ENCODE results near the gene ALOXE3.

ALOXE3 gene

DNA sequence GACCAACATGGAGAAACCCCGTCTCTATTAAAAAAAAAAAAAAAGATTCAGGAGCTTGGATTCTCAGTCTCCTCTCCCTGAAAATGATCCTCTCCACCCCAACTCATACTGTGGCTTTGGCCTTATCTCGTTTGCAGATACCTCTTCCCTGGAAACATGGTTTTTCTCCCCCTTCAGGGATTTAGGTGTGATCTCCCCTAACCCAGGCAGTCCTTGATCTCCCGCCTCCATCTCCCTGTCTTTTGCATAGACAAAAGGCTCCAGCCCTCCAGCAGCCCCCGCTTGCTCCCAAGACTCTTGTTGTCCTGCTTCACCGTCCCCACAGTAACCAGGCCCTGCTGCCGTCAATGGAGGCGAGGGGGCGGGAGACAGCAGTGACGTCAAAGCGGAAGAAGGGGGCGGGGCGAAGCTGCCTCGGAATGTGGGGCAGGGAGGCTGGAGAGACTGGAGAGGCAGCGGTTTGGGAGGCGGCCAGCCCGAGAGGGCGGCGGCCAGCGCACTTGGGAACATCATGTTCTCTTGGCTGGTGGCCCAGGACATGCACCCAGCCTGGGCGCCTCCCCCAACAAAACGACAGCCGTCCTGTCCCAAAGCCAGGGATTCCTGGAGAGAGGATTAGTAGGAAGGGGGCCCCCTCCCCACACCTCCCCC lies 35.8 kb upstream of the ALOXE3 start:
- DNase-seq (ENCODE audit: low spot score), result peak; percentile 98

GRCh38 chr17:8153525-8153956 lies 35.2 kb upstream of the ALOXE3 start:
- peak; percentile 82 for DNase-seq (ENCODE audit: low spot score)

GRCh38 chr17:8153031-8153451 lies 34.7 kb upstream of the ALOXE3 start:
- no peak for DNase-seq (ENCODE audit: low spot score)

- DNase-seq (ENCODE audit: low spot score), result peak; percentile 79
Observed at GRCh38 chr17:8152112-8152775, 33.9 kb upstream of the ALOXE3 start, which contains the start of gene PER1. Gene PER1, minus strand, starts transcription at chr17:8152404. Its CDS starts 1,698 bp downstream, at chr17:8150706.

GRCh38 chr17:8151641-8152111 lies 33.4 kb upstream of the ALOXE3 start:
- no peak for DNase-seq (ENCODE audit: low spot score)

- no peak for DNase-seq (ENCODE audit: low spot score)
Observed at GRCh38 chr17:8151120-8151640, 32.9 kb upstream of the ALOXE3 start.

DNA sequence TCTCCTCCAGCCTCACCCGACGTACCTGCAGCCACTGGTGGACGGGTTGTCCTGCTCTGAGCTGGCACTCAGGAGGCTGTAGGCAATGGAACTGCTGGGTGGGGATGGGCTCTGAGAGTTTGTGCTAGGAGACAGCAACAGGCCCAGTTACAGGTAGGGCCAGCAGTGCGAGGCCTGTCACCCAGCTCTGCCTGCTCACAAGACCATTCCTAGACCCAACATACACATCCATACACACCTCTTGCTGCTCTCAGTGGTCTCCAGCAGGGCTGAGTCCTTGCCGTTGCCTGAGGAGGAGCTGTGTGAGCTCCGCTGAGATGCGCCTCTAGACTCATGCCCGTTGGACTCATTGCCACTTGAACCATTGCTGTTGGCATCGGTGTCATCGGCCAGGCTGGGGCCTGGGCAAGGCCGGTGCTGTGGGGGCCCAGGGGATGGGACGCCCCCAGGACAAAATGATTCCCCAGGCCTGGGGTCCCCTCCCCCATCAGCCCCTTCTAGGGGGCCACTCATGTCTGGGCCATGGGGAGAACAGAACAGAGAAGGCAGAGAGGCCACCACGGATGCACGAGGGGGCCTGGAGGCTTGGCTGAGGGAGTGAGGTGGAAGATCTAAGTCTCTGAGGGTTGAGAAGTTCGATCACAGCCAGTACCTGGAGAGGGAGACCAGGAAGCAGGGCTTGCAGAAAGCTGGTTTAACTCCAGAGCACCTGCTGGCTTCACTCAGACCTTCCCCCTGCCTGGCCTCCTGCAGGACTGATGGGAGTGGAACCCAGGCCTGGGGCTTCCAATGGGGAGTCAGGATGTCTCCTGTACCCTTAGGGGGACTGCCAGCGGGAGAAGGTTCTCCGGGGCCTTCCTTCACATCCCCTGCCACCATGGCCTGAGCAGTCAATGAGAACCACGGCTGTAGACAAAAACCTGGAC lies 32.1 kb upstream of the ALOXE3 start:
- DNase-seq (ENCODE audit: low spot score), result no peak

DNA sequence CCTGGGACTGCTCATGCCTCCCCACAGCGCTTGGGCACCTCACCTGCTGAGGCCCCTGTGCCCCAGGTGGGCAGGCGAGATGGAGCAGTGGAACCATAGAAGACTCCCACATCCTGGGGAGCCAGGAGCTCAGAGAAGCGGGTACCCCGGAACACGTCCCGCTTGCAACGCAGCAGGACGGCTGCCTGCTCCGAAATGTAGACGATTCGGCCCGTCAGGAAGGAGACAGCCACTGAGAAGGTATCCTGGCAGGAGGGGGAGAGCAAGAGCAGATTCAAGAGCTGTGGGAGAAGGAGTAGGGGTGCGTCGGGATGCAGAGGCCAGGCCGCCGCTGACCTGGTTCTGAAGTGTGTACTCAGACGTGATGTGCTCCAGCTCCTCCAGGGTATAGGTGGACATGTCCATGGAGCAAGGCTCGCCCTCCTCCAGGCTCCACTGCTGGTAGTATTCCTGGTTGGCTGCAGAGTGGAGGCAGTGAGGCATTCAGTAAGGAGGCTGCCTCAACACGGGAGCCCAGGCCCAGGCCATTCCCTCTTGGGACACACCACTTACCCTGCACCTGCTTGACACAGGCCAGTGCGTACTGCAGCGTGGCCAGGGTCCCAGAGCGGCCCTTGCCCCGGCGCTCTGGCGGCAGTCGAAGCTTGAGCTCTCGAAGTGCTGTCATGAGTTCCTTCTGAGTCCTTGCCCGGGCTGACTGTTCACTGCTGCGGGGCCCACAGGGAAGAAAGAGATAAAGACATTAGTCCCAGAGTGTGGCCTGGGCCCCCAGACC lies 31.3 kb upstream of the ALOXE3 start:
- DNase-seq (ENCODE audit: low spot score), result no peak

DNA sequence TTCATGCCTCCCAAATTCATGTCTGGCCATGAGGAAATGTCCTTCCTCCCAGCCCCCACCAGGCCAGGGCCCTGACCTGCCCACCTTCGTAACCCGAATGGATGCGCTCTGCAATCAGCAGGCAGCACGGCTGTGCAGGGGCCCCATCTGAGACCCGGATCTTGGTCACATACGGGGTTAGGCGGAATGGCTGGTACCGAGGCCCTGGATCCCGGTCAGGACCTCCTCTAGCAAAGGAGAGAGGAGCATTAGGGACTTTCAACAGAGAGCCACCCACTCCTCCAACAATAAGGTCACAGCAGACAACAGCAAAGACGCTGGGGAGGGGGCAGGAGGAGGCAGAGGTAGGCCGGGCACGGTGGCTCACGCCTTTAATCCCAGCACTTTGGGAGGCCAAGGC lies 30.2 kb upstream of the ALOXE3 start:
- DNase-seq (ENCODE audit: low spot score), result no peak

DNA sequence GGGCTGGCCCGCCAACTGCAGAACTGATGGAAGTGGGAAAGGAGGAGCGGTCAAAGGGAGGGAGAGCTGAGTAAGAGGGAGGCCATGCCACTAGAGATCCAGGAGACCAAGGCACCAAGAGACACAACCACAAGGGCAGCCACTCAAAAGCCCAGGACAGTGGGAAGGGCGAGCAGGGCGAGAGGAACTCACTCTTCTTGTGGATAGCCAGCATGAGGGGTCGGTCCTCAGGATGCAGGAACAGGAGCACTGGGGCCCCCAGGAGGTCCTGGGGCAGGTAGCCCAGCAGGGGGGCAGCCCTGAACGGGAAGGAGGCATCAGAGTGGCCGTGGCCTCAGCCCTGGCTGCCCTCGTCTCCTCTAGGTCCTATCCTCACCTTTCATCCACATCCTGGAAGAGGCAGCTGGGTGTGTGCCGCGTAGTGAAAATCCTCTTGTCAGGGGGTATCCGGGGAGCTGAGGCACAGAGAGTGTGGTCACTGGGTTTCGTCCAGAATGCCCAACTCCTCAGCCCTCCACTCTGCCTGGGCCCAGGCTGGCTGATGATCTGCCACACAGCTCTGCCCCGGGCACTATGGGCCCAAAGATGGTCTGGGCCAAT lies 29.6 kb upstream of the ALOXE3 start:
- DNase-seq (ENCODE audit: low spot score), result no peak

DNA sequence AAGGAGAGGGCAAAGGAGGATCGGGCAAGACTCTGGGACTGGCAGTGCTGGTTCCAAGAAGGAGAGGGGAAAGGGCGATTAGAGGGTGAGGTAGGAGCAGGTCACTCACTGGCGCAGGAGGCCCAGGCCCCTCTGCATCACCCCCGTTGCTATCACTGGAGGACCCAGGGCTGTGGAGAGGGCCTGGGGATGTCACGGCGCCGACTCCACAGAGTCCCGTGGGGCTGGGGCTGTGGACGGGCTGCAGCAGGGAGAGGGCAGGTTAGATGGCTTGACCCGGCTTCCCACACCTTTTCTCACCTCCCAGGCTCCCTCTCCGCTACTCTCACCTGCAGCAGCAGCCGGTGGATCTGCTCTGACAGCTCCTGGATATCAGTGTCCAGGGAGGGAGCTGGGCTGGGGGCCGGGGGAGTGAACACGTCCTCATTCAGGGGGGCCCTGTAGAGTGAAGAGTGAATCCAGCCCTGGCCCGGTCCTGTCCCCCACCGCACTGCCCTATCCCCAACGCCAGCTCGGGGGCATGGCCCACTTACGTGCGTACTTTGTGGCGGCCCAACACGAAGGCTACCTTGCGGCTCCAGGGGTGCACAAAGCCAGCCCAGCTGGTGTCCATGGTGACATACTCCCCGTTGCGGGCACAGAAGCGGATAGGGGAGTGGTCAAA lies 29.0 kb upstream of the ALOXE3 start:
- no peak for DNase-seq (ENCODE audit: low spot score)

DNA sequence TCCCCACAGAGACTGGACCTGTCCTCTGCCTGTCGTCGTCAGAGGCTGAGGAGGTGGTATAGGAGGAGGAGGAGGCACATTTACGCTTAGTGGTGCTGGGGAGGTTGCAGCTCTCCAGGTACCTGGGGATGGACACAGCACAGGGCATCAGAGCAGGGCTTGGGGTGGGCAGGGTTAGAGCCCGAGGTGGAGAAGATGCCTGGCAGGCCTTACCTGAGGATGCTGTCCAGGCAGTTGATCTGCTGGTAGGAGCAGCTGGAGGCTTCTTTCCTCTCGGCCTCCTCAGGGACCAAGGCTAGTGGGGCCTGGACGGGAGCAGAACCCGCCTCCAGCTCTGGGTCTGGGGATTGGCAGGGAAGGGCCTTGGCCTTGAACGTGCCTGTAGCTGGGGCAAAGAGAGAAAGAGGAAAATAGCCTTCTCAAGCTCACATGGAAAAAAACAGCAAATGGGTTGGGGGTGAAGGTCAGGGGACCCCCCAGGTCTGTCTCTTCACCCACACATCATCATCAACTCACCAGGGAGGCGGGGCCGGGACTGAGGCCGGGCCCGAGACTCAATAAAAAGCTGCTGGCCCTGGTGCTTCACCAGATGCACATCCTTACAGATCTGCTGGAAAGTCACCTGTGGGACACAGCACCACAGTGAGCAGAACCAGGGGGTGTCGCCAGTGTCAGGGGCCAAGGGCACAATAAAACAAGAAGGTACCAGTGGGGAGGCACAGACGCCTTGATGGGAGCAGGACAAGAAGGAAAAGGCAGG lies 28.2 kb upstream of the ALOXE3 start:
- no peak for DNase-seq (ENCODE audit: low spot score)

DNA sequence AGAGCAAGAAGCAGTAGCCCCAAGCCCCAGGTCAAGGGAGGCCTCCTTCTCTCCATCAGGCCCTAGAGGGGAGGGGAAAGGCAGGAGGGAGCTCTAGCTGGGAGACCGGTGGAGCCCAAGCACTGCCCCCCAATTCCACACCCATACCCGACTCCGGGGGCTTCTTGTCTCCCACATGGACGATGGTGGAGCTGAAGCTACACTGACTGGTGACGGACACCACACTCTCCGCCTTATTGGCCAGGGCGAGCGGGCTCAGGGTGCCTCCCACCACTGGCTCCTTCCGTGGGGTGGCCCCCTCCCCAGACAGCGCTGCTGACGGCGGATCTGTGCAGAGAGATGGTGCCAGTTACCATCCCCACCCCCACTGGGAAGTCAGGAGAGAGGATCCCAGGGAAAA lies 27.5 kb upstream of the ALOXE3 start:
- DNase-seq (ENCODE audit: low spot score), result no peak

DNA sequence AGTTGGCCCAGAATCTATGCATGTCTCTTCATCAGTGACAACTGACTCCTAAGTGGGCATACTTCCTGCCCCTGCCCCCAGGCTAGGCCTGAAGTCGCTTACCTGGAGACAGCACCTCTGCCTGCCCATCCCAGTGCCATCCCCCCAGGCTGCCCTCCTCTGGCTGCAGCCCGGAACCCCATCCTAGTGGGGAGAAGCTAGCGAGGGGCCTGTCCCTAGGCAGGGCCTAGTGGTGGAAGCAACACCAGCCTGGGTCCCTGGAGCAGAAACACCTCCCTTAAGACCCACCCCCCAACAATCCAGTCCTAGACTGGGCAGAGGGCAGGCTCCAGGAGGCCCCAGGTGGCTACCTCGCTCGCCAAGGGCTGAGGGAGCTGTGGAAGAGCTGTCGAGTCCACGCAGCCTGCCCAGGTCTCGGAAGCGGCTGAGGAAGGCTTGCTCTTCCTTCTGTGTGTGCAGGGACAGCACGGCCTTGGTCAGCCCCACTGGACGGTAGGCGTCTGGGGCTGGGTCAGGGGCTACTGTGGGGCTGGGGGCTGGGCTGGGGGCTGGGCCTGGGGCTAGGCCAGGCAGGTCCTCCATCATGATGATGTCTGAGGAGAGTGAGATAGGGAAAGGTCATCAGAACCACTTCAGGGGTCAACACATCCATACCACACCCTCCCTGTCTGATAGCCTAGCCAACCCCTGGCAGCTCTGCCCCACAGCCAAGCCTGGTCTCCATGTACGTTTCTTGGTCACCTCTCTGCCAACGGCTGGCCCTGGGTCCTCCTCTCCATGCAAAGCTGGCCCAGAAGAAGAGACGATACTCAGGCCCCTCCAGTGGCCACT lies 26.3 kb upstream of the ALOXE3 start:
- no peak for DNase-seq (ENCODE audit: low spot score)

- DNase-seq (ENCODE audit: low spot score), result no peak
Observed at GRCh38 chr17:8143581-8144400, 25.5 kb upstream of the ALOXE3 start.

DNA sequence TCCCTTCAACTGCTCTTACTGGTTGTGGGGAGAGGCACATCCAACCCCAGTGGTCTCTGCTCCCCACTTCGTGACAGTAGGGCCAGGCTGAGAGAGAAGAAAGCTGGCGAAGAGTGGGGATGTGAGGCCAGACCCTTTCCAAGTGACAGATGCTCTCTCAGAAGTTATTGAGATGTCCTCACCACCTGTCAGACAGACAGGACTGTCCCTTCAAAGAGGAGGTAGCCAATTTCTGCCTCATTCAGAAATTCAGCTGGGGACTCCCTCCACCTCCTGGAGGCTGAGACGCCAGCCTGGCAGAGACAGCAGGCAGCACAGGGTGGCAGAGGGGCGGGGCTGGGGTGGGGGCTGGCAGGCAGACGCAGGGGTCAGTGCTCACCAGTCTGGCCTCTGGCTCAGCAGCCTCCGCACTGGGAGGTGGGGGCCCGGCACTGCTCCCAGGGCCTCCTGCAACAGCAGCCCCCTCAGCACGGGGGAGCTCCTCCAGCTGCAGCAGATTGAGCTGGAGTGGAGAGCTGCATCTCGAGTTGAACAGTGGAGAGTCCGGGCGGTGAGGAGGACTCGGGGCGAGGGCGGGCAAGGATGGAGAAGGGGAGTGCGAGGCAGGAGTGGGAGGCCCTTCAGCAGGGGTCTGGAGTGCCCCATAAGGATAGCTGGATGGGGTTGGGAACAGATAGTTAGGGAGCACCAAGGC lies 24.7 kb upstream of the ALOXE3 start:
- DNase-seq (ENCODE audit: low spot score), result no peak

DNA sequence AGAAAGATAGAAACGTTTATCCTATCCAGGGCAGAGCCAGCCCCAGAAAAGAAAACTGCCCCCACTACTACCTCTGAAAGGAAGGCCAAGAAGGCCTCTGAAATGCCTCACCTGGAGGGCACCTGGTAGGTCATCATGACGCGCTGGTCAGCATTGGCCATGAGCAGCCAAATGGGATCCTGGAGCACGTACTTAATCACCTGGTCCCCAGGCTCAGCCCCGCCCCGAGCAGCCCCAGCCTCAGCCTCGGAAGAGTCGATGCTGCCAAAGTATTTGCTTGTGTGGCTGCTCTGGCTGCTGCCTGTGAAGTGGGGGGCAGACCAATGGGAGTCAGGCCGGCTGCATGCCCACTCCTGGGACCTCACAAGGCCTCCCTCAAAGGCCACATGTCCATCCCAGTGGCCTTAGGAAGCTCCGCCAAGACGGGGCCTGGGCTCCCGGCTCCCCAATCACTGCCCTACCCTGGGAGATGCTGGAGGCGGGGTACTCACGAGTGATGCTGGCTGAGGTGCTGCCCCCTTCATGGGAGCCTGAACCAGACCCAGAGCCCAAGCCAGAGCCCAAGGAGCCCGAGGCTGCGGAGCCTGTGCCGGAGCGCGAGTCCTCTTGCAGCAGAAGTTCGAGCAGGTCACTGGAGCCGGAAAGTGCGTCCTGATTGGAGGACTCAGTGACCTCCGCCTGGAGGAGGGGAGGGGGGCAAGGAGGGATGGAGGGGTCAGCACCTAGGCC lies 24.0 kb upstream of the ALOXE3 start:
- no peak for DNase-seq (ENCODE audit: low spot score)

Measured in LoVo (cell line).